Upper lobe of left lung (tissue), 6 donors: ENCODE data around the gene ESYT1. TPM values are rescaled to one million over a fixed set of nuclear protein-coding genes. Genes with fewer than 3 reads are reported as not detected.
A peak's percentile ranks its signal among the peaks of the same experiment; 100 is the strongest.

ENCODE experiments used
- ATAC-seq, 2 donors: fragments of 200-7000 bp; cut with Tn5 transposase; one replicate each; pipeline ENCODE4 v1.9.1; 2022; ENCODE audit warnings: mild to moderate bottlenecking in 2 of 2, moderate library complexity in 2 of 2; ENCODE audit not compliant: low FRiP score in 2 of 2
- DNase-seq, 2 donors: peaks; one replicate each; pipeline ENCODE4 v3.0.0-alpha.2; 2019 to 2020
- H3K27ac ChIP-seq, 4 donors: fragments of 200-600 bp; sonication (generic); one replicate each; pipeline ENCODE4 v1.5.1; 2016 to 2019
- H3K27me3 ChIP-seq, 4 donors: fragments of 200-600 bp; sonication (generic); one replicate each; pipeline ENCODE4 v1.5.1; 2017 to 2019
- H3K36me3 ChIP-seq, 4 donors: fragments of 200-600 bp; sonication (generic); one replicate each; pipeline ENCODE4 v1.5.1; 2016 to 2019
- H3K4me1 ChIP-seq, 4 donors: fragments of 200-600 bp; sonication (generic); one replicate each; pipeline ENCODE4 v1.5.1; 2018 to 2019
- H3K4me3 ChIP-seq, 4 donors: fragments of 200-600 bp; sonication (generic); one replicate each; pipeline ENCODE4 v1.5.1; 2017 to 2019; ENCODE audit warnings: mild to moderate bottlenecking in 2 of 4, moderate library complexity in 1 of 4
- H3K9me3 ChIP-seq, 4 donors: fragments of 200-600 bp; sonication (generic); one replicate each; pipeline ENCODE4 v1.5.1; 2018 to 2019
- EP300 ChIP-seq, 4 donors: sonication (generic); formaldehyde crosslinking; IDR thresholded peaks; one replicate each; pipeline ENCODE4 v1.5.1; 2017; ENCODE audit warnings: antibody characterized with exemption in 4 of 4, control low read depth in 2 of 4
- POLR2A ChIP-seq, 4 donors: fragments of 450-650 bp; IDR thresholded peaks; one replicate each; pipeline ENCODE4 v1.5.1; 2016 to 2017; ENCODE audit warnings: antibody characterized with exemption in 4 of 4, mild to moderate bottlenecking in 2 of 4
- POLR2AphosphoS5 ChIP-seq, 2 donors: sonication (generic); formaldehyde crosslinking; IDR thresholded peaks; one replicate each; pipeline ENCODE4 v1.5.1; 2017; ENCODE audit warnings: antibody characterized with exemption in 2 of 2
- WGBS, 2 donors: methylation state at CpG; one replicate each; pipeline ENCODE4 v1.1.5; 2017 to 2018; 5-methylcytosine and 5-hydroxymethylcytosine counted together
- total RNA-seq, 6 donors: library from RNA; depleted of rRNA in 4 of 6; stranded (reverse); fragments of >200 nt in 4 of 6; gene quantifications; one replicate each; pipeline versions ENCODE4 v1.1.0 to v1.2.1, GENCODE V29; 2016 to 2021
- TF ChIP-seq, protein P1 (sequence below), 6 experiments: fragments of 450-650 bp in 4 of 6; fragments of 200-600 bp in 2 of 6; sonication (generic) in 2 of 6; IDR thresholded peaks; one replicate each; pipeline ENCODE4 v1.5.1; 2016 to 2019; ENCODE audit warnings: antibody characterized with exemption in 6 of 6
- donor health status: DM: no; HTN: no; CAD: no; lungs with moderate emphysema.
- donor health status: DM: no; HTN: yes; CAD: no; lungs with severe emphysema.

The ESYT1 gene
- total RNA-seq, 6 donors from 2014 or later: 73.9 to 132 (median 112) TPM

DNA sequence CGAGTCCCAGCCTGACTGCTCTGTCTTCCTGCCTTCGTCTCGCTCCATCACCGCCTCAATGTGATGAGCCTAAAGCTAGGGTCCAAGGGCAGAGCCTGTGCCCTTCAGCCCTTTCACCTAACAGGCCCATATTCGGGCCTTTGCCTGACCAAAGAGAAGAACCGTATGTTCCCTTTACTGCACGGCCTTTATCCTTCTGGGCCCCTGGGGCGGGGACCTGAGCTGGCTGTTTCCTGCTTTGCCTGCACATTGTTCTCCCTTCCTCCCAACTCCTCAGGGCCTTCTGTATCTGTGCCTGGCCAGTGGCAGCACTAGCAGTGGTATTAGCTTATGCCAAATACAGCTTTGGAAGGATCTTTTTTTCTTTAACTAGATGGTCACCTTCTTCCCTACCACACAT, 15.8 kb downstream of the ESYT1 start:
- ATAC-seq (peak; percentile 20 to 35), DNase-seq (no peak)
- Histone ChIP-seq H3K4me1 (peaks cover 12 to 24% (median 17%) of the 10 kb centered on the region in 4 donors), H3K4me3 (no peak overlapping the region), H3K36me3 (peaks cover 6 to 64% (median 44%) of the 10 kb centered on the region in 4 donors), H3K27ac (peak overlapping the region; percentile 63 to 81 (median 69)), H3K9me3 (no peaks in the 10 kb centered on the region), H3K27me3 (no peaks in the 10 kb centered on the region)
- 64 to 66% methylated on average over 7 to 8 of the region's 8 CpGs for WGBS, 2 donors
- TF ChIP-seq POLR2A (IDR thresholded peaks at IDR 0.05): peak in 1 of 4 donors; percentile 16
- peak in 1 of 2 donors; percentile 48 for TF ChIP-seq POLR2AphosphoS5 (IDR thresholded peaks at IDR 0.05)
- TF ChIP-seq, protein P1, sequence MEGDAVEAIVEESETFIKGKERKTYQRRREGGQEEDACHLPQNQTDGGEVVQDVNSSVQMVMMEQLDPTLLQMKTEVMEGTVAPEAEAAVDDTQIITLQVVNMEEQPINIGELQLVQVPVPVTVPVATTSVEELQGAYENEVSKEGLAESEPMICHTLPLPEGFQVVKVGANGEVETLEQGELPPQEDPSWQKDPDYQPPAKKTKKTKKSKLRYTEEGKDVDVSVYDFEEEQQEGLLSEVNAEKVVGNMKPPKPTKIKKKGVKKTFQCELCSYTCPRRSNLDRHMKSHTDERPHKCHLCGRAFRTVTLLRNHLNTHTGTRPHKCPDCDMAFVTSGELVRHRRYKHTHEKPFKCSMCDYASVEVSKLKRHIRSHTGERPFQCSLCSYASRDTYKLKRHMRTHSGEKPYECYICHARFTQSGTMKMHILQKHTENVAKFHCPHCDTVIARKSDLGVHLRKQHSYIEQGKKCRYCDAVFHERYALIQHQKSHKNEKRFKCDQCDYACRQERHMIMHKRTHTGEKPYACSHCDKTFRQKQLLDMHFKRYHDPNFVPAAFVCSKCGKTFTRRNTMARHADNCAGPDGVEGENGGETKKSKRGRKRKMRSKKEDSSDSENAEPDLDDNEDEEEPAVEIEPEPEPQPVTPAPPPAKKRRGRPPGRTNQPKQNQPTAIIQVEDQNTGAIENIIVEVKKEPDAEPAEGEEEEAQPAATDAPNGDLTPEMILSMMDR (IDR thresholded peaks at IDR 0.05): no peak
- no peak for TF ChIP-seq EP300 (IDR thresholded peaks at IDR 0.05)

DNA sequence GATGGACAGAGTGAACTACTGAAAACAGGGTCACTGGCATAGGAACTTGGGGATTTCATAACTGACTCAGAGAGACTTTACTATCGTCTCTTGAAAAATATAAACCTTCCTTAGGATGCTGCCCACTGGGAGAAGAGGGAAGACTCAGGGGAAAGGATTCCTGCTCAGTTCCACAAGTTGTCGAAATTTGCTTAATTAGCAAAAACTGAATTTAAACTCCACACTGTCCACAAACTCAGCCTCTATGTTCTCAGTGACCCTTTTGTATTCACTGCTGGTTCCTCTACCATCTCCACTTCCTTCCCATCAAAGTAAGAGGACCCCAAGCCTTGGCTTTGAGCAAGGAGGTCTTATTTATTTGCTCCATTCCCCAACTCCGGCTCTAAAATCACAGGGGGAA, 17.1 kb downstream of the ESYT1 start:
- no peak overlapping the region for H3K4me3 ChIP-seq
- TF ChIP-seq EP300 (IDR thresholded peaks at IDR 0.05): no peak
- TF ChIP-seq, protein P1 (IDR thresholded peaks at IDR 0.05): no peak
- TF ChIP-seq POLR2AphosphoS5 (IDR thresholded peaks at IDR 0.05): no peak
- no peak for TF ChIP-seq POLR2A (IDR thresholded peaks at IDR 0.05)
- DNase-seq (no peak), ATAC-seq (no peak)
- H3K27ac ChIP-seq: peak overlapping the region in 1 of 4 donors; percentile 81
- H3K36me3 ChIP-seq: peaks cover 5 to 50% (median 33%) of the 10 kb centered on the region in 4 donors
- H3K4me1 ChIP-seq: peaks cover 12 to 24% (median 17%) of the 10 kb centered on the region in 4 donors
- H3K27me3 ChIP-seq: no peaks in the 10 kb centered on the region
- H3K9me3 ChIP-seq: no peaks in the 10 kb centered on the region
- WGBS, 2 donors: 95 to 98% methylated on average over 3 of the region's 3 CpGs

DNA sequence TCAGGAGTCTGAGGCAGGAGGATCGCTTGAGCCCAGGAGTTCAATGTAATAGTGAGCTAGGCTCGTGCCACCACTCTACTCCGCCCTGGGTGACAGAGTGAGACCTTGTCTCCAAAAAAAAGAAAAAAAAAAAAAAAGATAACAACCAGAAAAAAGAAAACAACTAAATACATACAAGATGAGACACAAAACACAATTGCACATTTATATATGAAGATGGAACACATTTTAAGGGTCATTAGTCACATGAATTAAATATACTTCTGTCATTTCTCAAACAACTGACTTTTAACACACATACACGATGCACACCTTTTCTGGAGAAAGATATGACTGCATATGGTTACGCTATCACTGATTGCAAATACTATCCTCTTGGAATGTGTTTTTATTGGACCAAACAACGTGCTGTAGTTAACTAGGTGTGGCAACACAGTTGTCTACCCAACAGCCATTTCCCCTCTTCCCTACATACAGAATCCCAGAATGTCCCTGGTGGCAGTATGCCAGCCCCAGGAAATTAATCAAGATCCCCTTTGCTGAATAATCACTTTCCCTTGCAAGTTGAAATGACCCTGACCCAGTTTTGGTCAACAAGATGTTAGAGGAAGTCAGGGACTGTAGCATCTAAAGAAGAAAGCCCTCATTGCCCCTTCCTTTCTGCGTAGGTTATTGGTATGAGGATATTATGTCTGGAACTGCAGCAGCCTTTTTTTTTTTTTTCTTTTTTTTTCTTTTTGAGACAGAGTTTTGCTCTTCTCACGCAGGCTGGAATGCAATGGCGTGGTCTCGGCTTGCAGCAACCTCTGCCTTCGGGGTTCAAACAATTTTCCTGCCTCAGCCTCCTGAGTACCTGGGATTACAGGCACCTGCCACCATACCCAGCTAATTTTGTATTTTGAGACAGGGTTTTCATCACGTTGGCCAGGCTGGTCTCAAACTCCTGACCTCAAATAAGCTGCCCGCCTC, 18.7 kb downstream of the ESYT1 start:
- WGBS, 2 donors: 62 to 67% methylated on average over 13 of the region's 13 CpGs
- no peaks in the 10 kb centered on the region for H3K27me3 ChIP-seq
- ATAC-seq (no peak), DNase-seq (no peak)
- H3K27ac ChIP-seq: peak overlapping the region in 2 of 4 donors; percentile 21 to 30
- peaks cover 5 to 37% (median 27%) of the 10 kb centered on the region in 4 donors for H3K36me3 ChIP-seq
- H3K4me1 ChIP-seq: peaks cover 27 to 37% (median 30%) of the 10 kb centered on the region in 4 donors
- H3K4me3 ChIP-seq: no peak overlapping the region
- peak in 1 of 2 donors; percentile 17 for TF ChIP-seq POLR2AphosphoS5 (IDR thresholded peaks at IDR 0.05)
- TF ChIP-seq POLR2A (IDR thresholded peaks at IDR 0.05): no peak
- TF ChIP-seq, protein P1 (IDR thresholded peaks at IDR 0.05): no peak
- TF ChIP-seq EP300 (IDR thresholded peaks at IDR 0.05): no peak
- H3K9me3 ChIP-seq: no peaks in the 10 kb centered on the region

GRCh38 chr12:56150563-56150962, 22.5 kb downstream of the ESYT1 start:
- peaks cover 0 to under 1% (median under 1%) of the 10 kb centered on the region in 4 donors for H3K36me3 ChIP-seq
- no peak for TF ChIP-seq EP300 (IDR thresholded peaks at IDR 0.05)
- no peak for ATAC-seq
- peaks cover 24 to 36% (median 33%) of the 10 kb centered on the region in 4 donors for H3K4me1 ChIP-seq
- no peak overlapping the region for H3K4me3 ChIP-seq
- peak overlapping the region in 1 of 4 donors; percentile 95 for H3K27ac ChIP-seq
- 54 to 55% methylated on average over 3 of the region's 3 CpGs for WGBS, 2 donors
- no peak for DNase-seq
- H3K27me3 ChIP-seq: no peaks in the 10 kb centered on the region
- H3K9me3 ChIP-seq: no peaks in the 10 kb centered on the region

- Histone ChIP-seq H3K9me3 (no peaks in the 10 kb centered on the region), H3K4me1 (peaks cover 23 to 39% (median 31%) of the 10 kb centered on the region in 4 donors), H3K27me3 (no peaks in the 10 kb centered on the region), H3K36me3 (no peaks in the 10 kb centered on the region), H3K27ac (peak overlapping the region; percentile 89 to 95 (median 94)), H3K4me3 (peak overlapping the region; percentile 54 to 66 (median 60))
- TF ChIP-seq, protein P1 (IDR thresholded peaks at IDR 0.05): peak; percentile 23 to 79 (median 70)
- TF ChIP-seq POLR2AphosphoS5 (IDR thresholded peaks at IDR 0.05): no peak
- no peak for TF ChIP-seq EP300 (IDR thresholded peaks at IDR 0.05)
- TF ChIP-seq POLR2A (IDR thresholded peaks at IDR 0.05): peak in 1 of 4 donors; percentile 32
- WGBS, 2 donors: 11 to 13% methylated on average over 10 to 12 of the region's 12 CpGs
- ATAC-seq (peak; percentile 50 to 85), DNase-seq (peak in 1 of 2 donors; percentile 70)
Measured at GRCh38 chr12:56151672-56152131, 23.6 kb downstream of the ESYT1 start.
